Kidney epithelial cell (primary cell): ENCODE measurements around the gene TMEM269. TPM values are rescaled to one million over a fixed set of nuclear protein-coding genes. Genes with fewer than 3 reads are reported as not detected.

Source experiments
- DNase-seq: peaks from one replicate; pipeline ENCODE4 v3.0.0-alpha.2; 2010; ENCODE audit warnings: low read depth
- H3K27me3 ChIP-seq: 2 replicates; pipeline ENCODE4 v1.6.0; 2011; ENCODE audit warnings: low read length; ENCODE audit not compliant: control insufficient read depth, insufficient read depth
- H3K36me3 ChIP-seq: 2 replicates; pipeline ENCODE4 v1.5.1; 2011; ENCODE audit warnings: low read length; ENCODE audit not compliant: control insufficient read depth, insufficient read depth
- H3K4me3 ChIP-seq: 2 replicates; pipeline ENCODE4 v1.5.1; 2011; ENCODE audit warnings: low read depth, mild to moderate bottlenecking, control low read depth, low read length
- CTCF ChIP-seq: IDR thresholded peaks from 2 replicates; pipeline ENCODE4 v1.5.1; 2011; ENCODE audit warnings: mild to moderate bottlenecking, moderate library complexity, low read length, control low read depth, inconsistent platforms; ENCODE audit not compliant: insufficient read depth, poor library complexity, severe bottlenecking
- total RNA-seq: library from RNA; depleted of rRNA; stranded (reverse); fragments of >200 nt; gene quantifications from 2 replicates; pipeline ENCODE4 v1.2.3, GENCODE V29; 2015

The TMEM269 gene
- total RNA-seq, 1 donor from 2014 or later = 0.04 TPM

GRCh38 chr1:42742141-42742540 lies 42.6 kb upstream of the TMEM269 start:
- TF ChIP-seq CTCF = no peak
- no peak overlapping the region for H3K4me3 ChIP-seq
- H3K36me3 ChIP-seq = peaks cover 2% of the 10 kb centered on the region
- no peak for DNase-seq
- peaks cover 8% of the 10 kb centered on the region for H3K27me3 ChIP-seq

GRCh38 chr1:42742617-42743316 lies 42.0 kb upstream of the TMEM269 start:
- no peak overlapping the region for H3K4me3 ChIP-seq
- H3K36me3 ChIP-seq = peaks cover 2% of the 10 kb centered on the region
- no peak for DNase-seq
- no peak for TF ChIP-seq CTCF
- peaks cover 8% of the 10 kb centered on the region for H3K27me3 ChIP-seq

GRCh38 chr1:42743317-42744147 lies 41.3 kb upstream of the TMEM269 start:
- Histone ChIP-seq H3K4me3 (no peak overlapping the region), H3K36me3 (peaks cover 2% of the 10 kb centered on the region), H3K27me3 (peaks cover 8% of the 10 kb centered on the region)
- no peak for TF ChIP-seq CTCF
- DNase-seq = no peak

- TF ChIP-seq CTCF = no peak
- DNase-seq = no peak
- Histone ChIP-seq H3K27me3 (peaks cover 6% of the 10 kb centered on the region), H3K36me3 (peaks cover 2% of the 10 kb centered on the region), H3K4me3 (no peak overlapping the region)
Measured at GRCh38 chr1:42744148-42744413, 40.7 kb upstream of the TMEM269 start.

GRCh38 chr1:42745851-42746250 lies 38.9 kb upstream of the TMEM269 start:
- H3K27me3 ChIP-seq = no peaks in the 10 kb centered on the region
- no peak overlapping the region for H3K4me3 ChIP-seq
- TF ChIP-seq CTCF = no peak
- DNase-seq = no peak
- H3K36me3 ChIP-seq = peaks cover 2% of the 10 kb centered on the region
